Medulla oblongata (tissue), 1 donor: ENCODE results near the gene GON7.
"Not testable (repeated sequence)": the region's sequence is repeated elsewhere in the genome, so short reads cannot be mapped to it uniquely, and the experiment has no call there.

Source experiments
- DNase-seq: peaks from one replicate; pipeline ENCODE4 v3.0.0-alpha.2; 2015; ENCODE audit errors: extremely low spot score

The GON7 gene, protein sequence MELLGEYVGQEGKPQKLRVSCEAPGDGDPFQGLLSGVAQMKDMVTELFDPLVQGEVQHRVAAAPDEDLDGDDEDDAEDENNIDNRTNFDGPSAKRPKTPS

DNA sequence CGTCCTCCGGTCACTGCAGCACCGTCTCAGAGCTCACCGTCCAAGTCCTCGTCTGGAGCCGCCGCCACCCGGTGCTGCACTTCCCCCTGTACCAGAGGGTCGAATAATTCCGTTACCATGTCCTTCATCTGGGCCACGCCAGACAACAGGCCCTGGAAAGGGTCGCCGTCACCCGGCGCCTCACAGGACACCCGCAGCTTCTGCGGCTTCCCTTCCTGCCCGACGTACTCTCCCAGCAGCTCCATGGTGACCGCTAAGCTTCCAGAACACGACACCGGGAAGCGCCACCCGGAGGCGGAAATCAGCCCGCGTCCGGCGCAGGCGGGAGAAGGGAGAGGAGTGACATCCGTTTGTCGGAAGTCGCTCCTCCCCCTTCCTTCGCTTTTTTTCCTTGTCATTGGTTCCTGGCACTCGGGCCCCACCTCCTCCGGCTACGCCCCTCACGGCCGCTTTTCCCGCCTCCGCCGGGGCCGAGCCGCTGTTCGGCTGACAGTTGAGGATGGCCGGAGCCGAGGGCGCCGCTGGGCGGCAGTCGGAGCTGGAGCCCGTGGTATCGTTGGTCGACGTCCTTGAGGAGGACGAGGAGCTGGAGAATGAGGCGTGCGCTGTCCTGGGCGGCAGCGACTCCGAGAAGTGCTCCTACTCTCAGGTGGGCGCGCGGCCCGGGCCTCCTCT, at the start of gene GON7, which contains the start of gene UBR7:
Gene GON7, minus strand, starts transcription at position 273 of the 675 bp plus-strand sequence. Its CDS starts 28 bp downstream, at position 245.
Gene UBR7, plus strand, starts transcription at position 464 of the 675 bp plus-strand sequence. Its CDS starts 36 bp downstream, at position 500.
- DNase-seq = peak; percentile 98

DNA sequence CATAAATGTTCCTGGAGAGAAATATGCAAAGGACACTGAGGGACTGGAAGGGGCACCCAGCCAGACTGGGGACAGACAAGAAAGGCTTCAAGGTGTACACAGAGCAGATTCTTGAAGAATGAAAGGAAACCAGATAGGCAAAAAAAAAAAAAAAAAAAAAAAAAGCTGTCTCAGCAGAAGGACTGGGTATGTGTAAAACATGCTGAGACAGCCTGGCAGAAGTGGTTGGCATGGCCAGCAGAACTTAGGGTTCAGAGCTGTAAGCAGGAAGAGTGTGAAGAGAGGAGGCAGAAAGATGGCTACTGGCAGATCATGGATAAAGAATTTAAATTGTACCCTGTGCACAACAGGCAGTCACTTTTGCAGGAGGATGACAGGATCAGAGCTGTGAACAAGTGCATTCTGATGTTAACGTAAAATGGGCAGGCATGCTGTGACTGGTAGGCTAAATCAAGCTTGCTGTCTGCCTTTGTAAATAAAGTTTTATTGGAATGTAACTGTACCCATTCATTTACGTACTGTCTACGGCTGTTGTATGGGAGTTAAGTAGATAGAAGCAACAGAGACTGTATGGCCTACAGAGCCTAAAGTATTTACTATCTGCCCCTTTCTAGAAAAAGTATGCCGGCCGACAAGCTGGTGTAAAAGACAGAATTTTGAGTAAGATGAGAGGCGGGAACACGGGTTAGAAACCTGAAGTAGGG, 42.4 kb upstream of the GON7 start:
- DNase-seq = no peak

DNA sequence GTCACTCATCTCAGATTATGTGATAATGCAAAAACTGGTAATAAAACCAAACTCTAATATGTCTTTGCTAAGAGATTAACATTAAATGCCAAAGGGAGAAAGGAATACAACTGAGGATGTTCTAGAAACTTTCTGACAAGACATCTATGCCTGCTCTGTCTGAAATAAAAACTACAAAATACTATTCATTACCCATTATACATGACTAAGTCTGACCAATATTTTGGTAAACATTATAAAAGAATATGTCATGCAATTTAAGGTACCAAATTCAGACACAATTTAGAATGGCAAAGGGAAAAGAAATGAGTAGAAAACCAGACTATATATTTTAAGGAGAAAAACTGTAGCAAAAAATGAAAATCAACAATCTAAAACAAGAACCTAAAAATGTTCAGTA, 39.7 kb upstream of the GON7 start:
- no peak for DNase-seq

DNA sequence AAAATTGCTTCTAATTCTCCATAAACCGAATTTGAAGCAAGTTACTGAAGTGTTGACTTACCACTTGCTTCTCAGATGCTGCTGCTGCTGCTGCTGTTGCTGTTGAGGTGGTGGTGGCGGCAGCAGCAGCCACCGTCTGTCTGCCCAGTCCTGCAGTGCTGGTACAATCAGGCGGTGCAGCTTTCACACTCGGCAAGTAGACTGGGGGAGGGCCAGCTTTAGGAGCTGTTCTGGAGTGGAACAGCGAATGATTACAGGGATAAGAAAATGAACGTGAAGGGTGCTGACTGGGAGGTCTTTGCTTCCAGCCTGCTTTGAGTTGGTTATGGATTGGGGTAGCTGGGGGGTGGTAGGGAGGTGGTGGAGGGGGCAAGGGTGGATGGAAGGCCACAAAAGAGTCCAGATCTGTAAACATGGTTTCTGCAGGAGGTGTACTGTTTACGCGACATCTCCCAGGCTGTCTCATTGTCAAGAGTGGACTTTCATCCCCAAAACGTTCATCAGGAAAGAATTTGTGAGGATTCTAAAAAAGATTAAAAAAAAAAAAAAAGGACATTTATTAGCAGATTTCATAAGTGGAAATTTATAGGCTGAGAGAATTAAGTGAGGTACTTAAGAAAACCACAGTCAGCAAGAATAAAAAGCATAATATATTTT, 39.0 kb upstream of the GON7 start:
- no peak for DNase-seq

DNA sequence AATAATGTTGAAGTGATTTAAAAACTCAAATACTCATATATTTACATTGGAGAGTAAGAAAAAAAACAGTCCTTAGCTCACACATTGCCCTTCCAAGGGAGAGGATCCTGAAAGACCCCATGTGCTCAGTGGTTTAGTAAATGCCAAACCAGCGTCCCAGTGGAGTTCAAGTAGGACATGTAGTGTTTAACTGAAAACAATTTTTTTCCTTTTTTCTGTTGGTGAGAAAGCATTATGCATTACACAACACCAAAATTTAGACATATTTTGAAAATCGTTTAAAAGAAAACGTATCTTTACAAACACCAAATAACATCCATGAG, 33.8 kb upstream of the GON7 start:
- no peak for DNase-seq

DNA sequence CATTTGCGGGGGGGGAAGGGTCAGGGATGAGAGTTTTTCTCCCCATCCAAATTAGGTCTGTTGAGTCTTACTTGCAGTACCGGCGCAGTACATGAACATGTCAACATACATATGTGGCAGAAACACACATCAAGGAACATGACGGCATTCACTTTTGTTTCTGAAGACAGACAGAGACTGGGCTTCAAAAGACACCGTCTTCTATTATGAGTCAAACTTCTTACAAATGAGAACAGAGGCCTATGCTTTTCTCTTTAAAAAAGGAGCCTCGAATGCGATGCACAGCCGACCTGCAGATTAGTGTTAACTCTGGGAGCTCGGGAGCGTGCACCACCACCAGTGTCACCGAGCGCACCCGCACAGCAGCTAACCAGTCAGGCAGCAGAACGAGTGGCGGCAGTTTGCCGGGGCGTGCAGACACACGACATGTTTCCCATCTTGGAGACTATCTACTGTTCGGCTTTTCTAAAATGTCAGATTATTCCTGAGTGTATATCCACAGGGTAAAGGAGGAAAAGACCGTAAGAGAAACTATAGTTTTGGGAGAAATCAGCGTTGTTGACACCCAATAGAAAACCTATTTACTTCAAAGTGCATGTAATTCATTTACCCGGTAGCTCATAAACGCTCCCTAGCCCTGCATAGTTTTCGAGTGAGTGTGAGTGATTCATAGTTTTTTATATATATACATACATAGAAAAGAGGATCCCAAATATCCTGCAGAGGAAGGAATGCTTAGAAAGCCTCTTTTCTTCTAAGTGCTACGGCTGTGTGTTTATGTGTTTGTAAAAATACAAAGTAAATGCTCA, 33.2 kb upstream of the GON7 start:
- no peak for DNase-seq

DNA sequence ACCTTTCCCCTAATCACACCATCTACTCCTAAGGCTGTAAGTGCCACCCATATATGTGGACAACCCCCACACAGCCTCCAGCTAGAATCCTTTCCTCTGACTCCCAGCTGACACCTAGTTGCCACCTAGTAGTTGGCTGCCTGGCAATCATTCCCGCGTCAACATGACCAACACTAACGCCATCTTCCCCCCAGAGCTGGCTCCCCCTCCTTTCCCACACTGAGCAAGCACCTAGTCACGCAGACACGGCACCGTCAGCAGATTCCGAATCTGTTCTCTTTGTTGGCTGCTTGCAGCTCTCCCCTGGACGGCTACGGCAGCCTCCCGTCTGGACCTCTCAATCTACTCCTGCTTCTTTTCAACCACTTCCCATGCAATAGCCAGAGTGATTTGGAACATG, 27.9 kb upstream of the GON7 start:
- DNase-seq = no peak

DNA sequence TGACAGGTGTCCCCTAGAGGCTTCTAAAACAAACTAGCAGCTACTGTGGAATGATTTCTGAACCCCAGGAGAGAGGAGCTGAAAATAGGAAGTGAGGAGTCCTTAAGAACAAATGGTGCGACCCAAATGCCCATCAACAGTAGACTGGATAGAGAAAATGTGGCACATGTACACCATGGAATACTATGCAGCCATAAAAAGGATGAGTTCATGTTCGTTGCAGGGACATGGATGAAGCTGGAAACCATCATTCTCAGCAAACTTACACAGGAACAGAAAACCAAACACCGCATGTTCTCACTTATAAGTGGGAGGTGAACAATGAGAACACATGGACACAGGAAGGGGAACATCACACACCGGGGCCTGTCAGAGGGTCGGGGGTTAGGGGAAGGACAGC, 26.2 kb upstream of the GON7 start:
- not testable (repeated sequence) for DNase-seq

DNA sequence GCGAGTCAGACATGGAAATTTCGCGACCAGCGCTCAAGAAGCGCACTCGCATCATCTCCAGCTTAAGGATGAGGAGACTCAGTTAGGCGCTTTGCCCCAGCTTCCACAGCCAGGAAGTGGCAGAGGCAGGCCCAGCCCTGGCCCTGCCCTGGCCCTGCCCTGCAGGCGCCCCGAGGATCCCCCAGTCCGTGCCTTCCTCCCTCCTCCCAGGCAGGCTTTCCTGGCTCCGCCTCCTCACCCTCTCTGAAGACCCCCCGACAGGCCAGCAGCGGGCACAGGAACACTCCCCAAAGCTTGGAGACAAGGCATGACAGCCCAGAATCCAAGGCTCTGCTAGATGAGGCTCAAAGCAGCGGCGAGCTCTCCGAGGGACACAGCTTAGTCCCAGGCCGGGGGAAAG, 25.3 kb upstream of the GON7 start:
- DNase-seq = no peak

DNA sequence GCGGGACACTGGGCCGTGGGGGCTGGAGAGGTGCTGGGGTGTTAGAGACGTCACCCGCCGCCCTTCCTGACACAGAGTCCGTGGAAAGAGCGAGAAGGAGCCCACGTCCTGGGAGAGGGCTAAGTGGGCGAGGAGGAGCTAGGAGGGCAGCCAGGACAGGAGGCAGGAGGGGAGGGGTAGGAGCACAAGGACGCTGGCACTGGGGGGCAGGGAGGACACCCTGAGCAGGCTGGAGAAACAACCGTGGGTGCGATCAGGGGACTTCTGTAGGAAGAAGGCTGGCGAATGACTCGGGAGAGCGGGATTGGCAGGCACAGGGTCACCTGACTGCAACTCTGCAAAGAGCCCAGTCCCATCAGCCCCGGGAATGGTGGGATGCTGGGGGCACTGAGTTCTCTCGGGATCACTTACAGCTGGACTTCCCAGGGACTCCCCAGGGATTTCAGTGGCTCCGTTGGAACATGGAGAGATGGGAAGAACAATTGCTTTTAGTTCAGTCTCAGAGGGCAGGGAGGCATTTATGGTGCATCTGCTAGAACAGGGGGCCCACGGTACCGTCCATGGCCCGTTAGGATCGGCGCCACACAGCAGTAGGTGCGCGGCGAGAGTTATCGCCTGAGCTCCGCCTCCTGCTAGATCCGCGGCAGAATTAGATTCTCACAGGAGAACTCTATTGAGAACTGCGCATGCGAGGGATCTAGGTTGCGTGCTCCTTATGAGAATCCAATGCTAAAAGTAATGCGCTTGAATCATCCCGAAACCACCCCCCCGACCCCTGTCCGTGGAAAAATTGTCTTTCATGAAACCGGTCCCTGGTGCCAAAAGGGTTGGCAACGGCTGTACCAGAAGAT, 24.5 kb upstream of the GON7 start:
- DNase-seq = peak; percentile 27

DNA sequence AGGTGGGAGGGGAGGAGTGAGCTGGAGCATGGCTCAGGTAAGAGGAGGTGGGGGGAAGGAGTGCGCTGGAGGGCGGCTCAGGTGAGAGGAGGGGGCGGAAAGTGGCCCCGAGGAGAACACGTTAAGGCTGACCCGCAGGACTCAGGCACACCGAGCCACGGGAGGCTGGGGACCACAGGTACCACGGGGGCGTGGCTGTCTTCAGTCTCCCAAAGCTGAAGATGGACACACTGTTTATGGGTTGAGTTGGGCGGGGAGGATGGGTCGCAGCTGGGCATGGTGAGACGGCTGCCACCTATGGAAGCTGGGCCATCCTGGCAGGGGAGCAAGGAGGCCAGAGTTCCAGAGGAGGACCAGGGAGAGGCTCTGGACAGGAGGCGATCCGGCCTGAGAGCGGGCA, 23.7 kb upstream of the GON7 start:
- DNase-seq = no peak

DNA sequence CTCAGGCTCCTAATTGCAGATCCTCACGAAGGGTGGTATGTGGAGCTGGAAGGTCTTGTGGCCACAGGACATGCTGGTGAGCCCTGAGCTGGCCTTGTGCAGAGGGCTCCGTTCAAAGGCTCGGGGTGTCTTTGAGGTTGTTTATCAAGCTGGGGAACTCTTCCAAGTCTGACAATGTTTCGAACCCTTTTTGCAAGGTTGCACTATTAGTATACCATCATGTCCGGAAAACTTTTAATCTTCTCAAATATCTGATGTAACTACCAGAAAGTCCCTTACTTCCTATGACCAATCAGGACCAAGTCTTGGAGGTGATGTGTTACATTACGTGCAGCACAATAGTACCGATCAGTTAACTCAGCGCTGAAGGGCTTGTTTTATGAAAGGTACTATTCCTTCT, 21.7 kb upstream of the GON7 start:
- no peak for DNase-seq

DNA sequence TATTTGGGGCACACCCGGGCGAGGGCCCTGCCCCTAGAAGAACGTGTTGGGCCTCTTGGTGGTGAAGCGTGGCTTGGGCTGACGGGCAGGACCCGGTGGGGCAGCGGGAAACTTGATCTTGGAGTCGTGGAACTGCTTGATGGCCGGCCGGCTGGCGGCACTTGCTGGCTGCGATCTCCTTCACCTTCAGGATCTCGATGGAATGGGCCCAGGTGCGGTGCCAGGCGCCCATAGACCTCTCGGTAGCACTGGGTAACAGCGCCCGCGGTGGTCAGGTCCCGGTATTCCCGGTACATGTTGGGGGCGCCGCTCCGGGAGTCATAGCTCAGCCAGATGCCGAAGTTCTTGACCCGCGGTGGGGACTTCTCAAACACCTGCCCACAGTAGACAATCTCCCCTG, 16.7 kb upstream of the GON7 start:
- DNase-seq = no peak

DNA sequence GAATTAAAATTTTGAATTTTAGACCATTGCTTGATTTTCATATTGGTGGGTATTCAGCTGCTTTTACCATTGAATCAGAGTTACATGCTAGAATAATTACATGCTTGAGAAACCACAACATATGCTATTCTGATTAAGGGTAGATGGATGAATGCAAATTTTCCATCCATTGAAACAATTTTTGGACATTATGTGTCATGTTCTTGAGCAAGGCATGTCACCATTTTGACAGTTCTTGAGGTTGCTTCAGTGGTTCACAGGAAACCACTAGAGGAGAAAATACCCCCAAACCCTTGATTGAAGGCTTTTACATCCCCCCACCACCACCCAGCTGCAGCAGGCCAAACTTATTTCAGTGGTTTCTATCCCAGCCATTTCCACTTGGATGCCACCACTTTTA, 13.6 kb upstream of the GON7 start:
- DNase-seq = no peak

DNA sequence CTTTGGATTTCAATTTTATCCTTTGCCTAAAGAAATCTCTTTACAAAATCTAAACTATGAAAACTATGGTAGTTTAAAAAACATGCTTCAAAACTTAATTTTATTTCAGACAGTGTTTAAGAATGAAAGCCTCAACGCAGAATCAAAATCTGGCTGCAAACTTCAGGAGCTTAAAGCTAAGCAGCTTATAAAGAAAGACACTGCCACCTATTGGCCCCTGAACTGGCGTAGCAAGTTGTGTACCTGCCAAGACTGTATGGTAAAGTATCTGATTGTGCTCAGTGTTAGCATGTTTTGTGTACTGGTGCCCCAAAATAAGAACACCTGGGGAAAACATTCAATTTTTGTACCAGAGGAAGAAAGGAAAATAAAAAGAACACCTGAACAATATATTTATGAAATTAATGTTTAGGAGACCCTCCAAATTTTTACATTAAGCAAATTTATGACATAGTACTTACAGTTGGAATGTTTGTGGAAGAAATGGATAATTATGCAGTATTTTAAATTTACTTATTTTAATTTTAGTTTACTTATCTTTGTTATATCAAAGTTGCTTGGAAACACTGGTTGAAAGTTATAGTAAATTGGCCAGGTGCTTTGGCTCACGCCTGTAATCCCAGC, 12.3 kb upstream of the GON7 start:
- peak; percentile 24 for DNase-seq

DNA sequence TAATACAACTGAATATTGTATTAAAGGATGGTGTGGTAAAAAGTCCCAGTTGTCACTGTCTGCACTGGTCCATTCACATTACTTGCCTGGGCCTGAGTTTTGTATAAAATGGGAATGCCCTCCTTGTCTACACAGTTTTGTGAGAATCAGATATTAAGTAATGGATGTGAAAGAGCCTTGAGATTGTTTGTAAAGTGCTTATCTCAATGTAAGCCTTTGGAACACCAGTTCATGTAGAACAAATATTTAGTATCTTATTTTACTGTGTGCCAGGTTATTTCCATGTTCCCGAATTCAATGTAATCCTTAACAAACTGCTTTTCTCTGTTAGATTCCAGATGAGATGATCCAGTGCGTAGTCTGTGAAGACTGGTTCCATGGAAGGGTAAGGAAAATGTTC, 7.7 kb upstream of the GON7 start:
- no peak for DNase-seq

DNA sequence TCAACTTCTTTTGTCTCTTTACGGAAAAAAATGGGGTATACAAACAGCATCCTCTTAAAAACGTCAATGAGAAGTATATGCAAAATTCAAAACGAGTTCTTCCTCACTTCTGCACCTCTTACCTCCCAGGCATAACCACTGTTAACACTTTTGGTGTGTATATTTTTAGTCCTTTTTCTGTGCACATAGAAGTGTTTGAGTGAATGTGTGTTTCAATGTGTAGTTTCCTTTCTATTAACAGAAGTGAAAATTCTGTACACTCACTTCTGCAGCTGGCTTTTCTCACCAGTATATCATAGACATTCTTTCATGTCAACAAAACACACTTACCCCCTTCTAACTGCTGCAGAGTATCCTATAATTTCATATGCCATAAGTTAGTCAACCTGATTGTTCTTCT, 5.6 kb upstream of the GON7 start:
- no peak for DNase-seq

DNA sequence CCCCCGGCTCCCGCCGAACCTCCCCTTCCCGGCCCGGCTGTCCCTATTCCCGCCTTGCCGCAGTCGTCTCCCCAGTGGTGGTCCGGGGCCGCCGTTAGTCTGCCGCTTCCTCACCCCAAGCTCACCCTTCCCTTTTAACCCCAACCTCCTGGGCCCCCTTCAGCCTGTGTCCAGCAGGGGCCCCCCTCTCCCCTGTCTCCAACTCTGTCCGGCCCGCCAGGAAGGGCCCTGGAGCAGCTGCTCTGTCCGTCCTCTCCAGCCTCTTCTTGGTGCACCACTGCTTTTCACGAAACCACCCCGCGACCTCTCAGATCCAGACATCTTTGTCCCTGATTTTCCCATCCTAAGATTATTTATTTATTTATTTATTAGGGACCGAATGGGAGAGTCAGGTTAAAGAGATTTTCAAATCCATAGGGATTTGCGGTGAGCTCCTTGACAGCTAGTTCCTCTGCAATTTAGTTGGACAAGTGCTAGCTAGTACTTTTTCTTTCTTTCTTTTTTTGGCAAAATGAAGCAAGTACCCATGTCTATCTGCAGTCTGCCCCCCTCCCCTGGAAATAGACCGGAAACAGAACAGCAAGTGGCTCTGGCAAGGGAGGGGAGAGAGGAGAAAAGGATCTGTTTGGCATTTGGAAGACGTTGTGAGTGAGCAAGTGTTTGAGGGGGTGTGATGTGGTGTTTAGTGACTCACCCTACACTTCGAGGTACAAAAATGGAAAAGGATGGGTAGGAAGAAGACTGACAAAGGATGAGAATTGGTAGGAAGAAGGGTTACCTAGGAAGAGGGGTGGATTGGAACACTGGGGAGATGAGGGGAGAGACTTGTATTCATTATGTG, 823 bp upstream of the GON7 start:
- DNase-seq = peak; percentile 68

DNA sequence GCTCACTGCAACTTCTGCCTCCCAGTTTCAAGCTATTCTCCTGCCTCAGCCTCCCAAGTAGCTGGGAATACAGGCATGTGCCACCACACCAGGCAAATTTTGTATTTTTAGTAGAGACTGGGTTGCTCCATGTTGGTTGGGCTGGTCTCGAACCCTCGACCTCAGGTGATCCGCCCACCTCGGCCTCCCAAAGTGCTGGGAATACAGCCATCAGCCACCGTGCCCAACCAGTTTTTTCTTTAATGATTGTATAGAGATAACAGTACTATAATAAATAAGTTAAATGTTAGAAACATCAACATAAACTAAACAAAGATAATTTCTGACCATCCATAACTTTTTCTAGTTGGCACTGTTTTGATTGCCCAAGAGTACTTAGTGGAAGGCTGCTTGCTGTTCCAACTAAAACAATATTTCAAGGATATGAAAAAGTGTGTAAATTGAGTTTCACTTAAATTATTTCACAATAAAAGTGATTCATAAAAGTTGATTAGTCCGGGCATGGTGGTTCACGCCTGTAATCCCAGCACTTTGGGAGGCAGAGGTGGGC, 5.6 kb downstream of the GON7 start:
- no peak for DNase-seq
